Tibial nerve (tissue), 4 donors: ENCODE results near the gene KLRC1.

Source experiments
- CTCF ChIP-seq, 5 experiments: fragments of 200-600 bp in 3 of 5; fragments of 450-650 bp in 2 of 5; sonication (generic) in 3 of 5; IDR thresholded peaks; one replicate each; pipeline ENCODE4 v1.5.1; 2016 to 2019; ENCODE audit warnings: antibody characterized with exemption in 5 of 5, mild to moderate bottlenecking in 3 of 5, moderate library complexity in 2 of 5
- EP300 ChIP-seq, 2 donors: sonication (generic); formaldehyde crosslinking; IDR thresholded peaks; one replicate each; pipeline ENCODE4 v1.6.1; 2017; ENCODE audit warnings: antibody characterized with exemption in 2 of 2, mild to moderate bottlenecking in 1 of 2
- POLR2A ChIP-seq, 2 donors: fragments of 450-650 bp; IDR thresholded peaks; one replicate each; pipeline ENCODE4 v1.6.1; 2017; ENCODE audit warnings: antibody characterized with exemption in 2 of 2, mild to moderate bottlenecking in 2 of 2, moderate library complexity in 2 of 2

DNA sequence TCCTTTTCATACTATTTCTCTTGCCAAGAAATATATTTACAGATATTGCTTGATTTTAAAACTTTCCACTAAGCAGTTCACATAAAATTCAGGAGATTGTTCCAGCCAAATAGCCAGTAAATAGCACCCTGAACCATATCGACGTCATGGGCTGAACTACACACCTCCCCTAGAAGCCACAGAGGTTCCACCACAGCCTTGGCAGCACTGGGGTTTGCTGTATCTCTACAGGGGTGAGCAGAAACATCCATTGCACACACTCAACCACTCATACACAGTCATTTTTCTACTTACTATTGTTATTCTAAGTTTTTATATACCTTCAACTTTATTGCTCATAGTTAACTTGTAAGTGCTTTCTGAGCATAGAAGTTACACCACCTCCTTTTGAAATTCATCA, 44.4 kb upstream of the KLRC1 start:
- TF ChIP-seq CTCF (IDR thresholded peaks at IDR 0.05) (no peak), EP300 (IDR thresholded peaks at IDR 0.05) (peak in 1 of 2 donors; percentile 28), POLR2A (IDR thresholded peaks at IDR 0.05) (no peak)
